MCF 10A (cell line): Measurements from ENCODE around the gene HTR1B. TPM values are rescaled to one million over a fixed set of nuclear protein-coding genes. Genes with fewer than 3 reads are reported as not detected.

Source experiments
- BruUV-seq: library from RNA; stranded (reverse); fragments of 400-500 nt; replicated peaks from 2 replicates; lab custom pipeline; 2021; lab: Mats Ljungman, UMichigan
- CTCF ChIA-PET: fragments of 300-600 bp; sonication (Branson Sonifier 250); formaldehyde crosslinking; extraction: SDS; loops from one replicate; lab custom pipeline; 2021; ENCODE audit warnings: antibody characterized with exemption, inconsistent platforms; lab: Yijun Ruan, JAX
- POLR2A ChIA-PET: fragments of 300-600, 350-650 bp; sonication (Branson Sonifier 250); formaldehyde crosslinking; extraction: SDS; loops from one replicate; lab custom pipeline; 2020; ENCODE audit warnings: antibody characterized with exemption, inconsistent platforms; lab: Yijun Ruan, JAX
- DNase-seq: peaks from one replicate; pipeline ENCODE4 v3.0.0-alpha.2; 2018; ENCODE audit not compliant: unreplicated experiment
- H3K27ac Mint-ChIP-seq: one replicate; pipeline ENCODE4 v1.8.0; 2022; ENCODE audit warnings: mild to moderate bottlenecking, low read depth, mixed read lengths; ENCODE audit not compliant: unreplicated experiment
- H3K27me3 Mint-ChIP-seq: one replicate; pipeline ENCODE4 v1.8.0; 2022; ENCODE audit warnings: mixed read lengths; ENCODE audit not compliant: insufficient read depth, unreplicated experiment
- H3K36me3 Mint-ChIP-seq: one replicate; pipeline ENCODE4 v1.8.0; 2022; ENCODE audit warnings: mild to moderate bottlenecking, moderate library complexity, mixed read lengths; ENCODE audit not compliant: insufficient read depth, unreplicated experiment
- H3K4me1 Mint-ChIP-seq: one replicate; pipeline ENCODE4 v1.8.0; 2022; ENCODE audit warnings: mixed read lengths; ENCODE audit not compliant: insufficient read depth, unreplicated experiment
- H3K4me3 Mint-ChIP-seq: one replicate; pipeline ENCODE4 v1.8.0; 2022; ENCODE audit warnings: mild to moderate bottlenecking, moderate library complexity, mixed read lengths; ENCODE audit not compliant: unreplicated experiment
- H3K9me3 Mint-ChIP-seq: one replicate; pipeline ENCODE4 v1.8.0; 2022; ENCODE audit warnings: mixed read lengths; ENCODE audit not compliant: unreplicated experiment
- CTCF ChIP-seq: fragments of 200-600 bp; IDR thresholded peaks from one replicate; pipeline ENCODE4 v1.8.0; 2022; ENCODE audit warnings: antibody characterized with exemption, mild to moderate bottlenecking; ENCODE audit not compliant: unreplicated experiment
- intact Hi-C: fragments of 100-400 bp; cut with micrococcal nuclease; formaldehyde crosslinking; loops from 2 replicates; pipeline ENCODE4 v1.14.1; 2022
- total RNA-seq: library from RNA; stranded (reverse); gene quantifications from 2 replicates; pipeline ENCODE4 v1.2.3, GENCODE V29; 2022

HTR1B gene
- total RNA-seq, 1 experiment from 2014 or later: not detected

- Mint-ChIP-seq H3K27ac (no peak overlapping the region), H3K9me3 (no peaks in the 10 kb centered on the region), H3K4me1 (peaks cover 16% of the 10 kb centered on the region), H3K27me3 (no peaks in the 10 kb centered on the region), H3K36me3 (peaks cover 5% of the 10 kb centered on the region), H3K4me3 (no peak overlapping the region)
- CTCF ChIA-PET: interaction anchor here (0.7 to 1.2 kb wide), 2 partner anchors 10 to 11 kb away, joined by 4 to 5 read pairs; no protein-coding TSS in a partner anchor
- no peak for DNase-seq
- POLR2A ChIA-PET: interaction anchor here (1.7 kb wide), 1 partner anchor 10 kb away, joined by 3 read pairs; no protein-coding TSS in a partner anchor
- no peak for TF ChIP-seq CTCF
- intact Hi-C loops: loop anchor here (5.0 to 10.0 kb wide), 4 partner anchors 87 to 757 kb away; no protein-coding TSS in a partner anchor
- BruUV-seq: no TSS peak
Observed at GRCh38 chr6:77454386-77454785, 8.9 kb downstream of the HTR1B start.

DNA sequence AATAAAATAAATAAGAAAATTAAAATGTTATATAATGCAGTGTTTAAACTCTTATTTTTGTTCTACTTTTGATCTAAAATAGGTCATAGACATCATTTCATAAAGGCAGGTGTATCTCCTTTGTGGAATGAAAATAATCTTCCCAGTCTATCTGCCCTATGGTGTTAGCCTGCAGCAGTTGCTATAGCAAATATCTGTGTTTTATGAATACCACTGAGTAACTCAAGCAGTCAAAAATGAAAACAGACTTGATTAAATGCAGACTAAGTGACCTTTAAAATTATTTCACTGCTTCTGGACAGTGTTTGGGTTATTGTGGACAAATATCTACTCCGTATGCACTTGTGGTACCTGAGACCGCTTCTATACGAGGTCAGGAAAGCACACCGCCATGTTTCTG is 11.8 kb downstream of the HTR1B start:
- TF ChIP-seq CTCF: no peak
- Mint-ChIP-seq H3K36me3 (peaks cover 5% of the 10 kb centered on the region), H3K9me3 (no peaks in the 10 kb centered on the region), H3K27ac (peak overlapping the region; percentile 12), H3K4me1 (peaks cover 17% of the 10 kb centered on the region), H3K4me3 (no peak overlapping the region), H3K27me3 (no peaks in the 10 kb centered on the region)
- BruUV-seq: no TSS peak
- POLR2A ChIA-PET: interaction anchor here (0.6 kb wide), 1 partner anchor 436 kb away, joined by 3 read pairs; no protein-coding TSS in a partner anchor
- no peak for DNase-seq
- CTCF ChIA-PET: interaction anchor here (0.6 to 1.0 kb wide), 2 partner anchors 767 to 1295 kb away, joined by 3 to 10 read pairs; no protein-coding TSS in a partner anchor
- intact Hi-C loops: loop anchor here (1.0 to 10.0 kb wide), 6 partner anchors 84 to 769 kb away; no protein-coding TSS in a partner anchor

DNA sequence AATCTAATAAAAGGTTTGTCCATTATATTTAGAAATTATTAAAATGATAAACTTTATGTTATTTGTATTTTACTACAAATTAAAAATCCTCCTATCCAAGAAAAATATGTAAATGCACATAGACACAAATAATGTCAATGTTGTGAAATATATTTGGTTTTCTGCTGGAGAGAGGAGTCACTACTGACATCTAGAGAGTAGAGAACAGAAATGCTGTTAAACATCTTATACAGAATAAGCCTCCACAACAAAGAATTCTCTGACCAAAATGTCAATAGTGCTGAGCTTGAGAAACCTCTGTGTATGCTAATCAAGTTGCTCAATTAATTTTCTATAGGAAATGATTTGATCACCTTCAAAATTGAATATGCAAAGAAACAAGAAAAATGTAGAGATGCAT is 12.4 kb downstream of the HTR1B start:
- H3K27me3 Mint-ChIP-seq: no peaks in the 10 kb centered on the region
- peaks cover 5% of the 10 kb centered on the region for H3K36me3 Mint-ChIP-seq
- H3K4me1 Mint-ChIP-seq: peaks cover 12% of the 10 kb centered on the region
- ChIA-PET CTCF (interaction anchor here (0.6 kb wide), 1 partner anchor 1294 kb away, joined by 3 read pairs; no protein-coding TSS in a partner anchor), POLR2A (interaction anchor here (0.6 kb wide), 1 partner anchor 436 kb away, joined by 3 read pairs; no protein-coding TSS in a partner anchor)
- peak; percentile 46 for DNase-seq
- no peak overlapping the region for H3K4me3 Mint-ChIP-seq
- TF ChIP-seq CTCF: peak; percentile 58
- H3K9me3 Mint-ChIP-seq: no peaks in the 10 kb centered on the region
- intact Hi-C loops: loop anchor here (1.0 to 10.0 kb wide), 6 partner anchors 84 to 769 kb away; no protein-coding TSS in a partner anchor
- BruUV-seq: no TSS peak
- H3K27ac Mint-ChIP-seq: peak overlapping the region; percentile 12

- no peak for DNase-seq
- POLR2A ChIA-PET: interaction anchor here (1.2 kb wide), 1 partner anchor 751 kb away, joined by 3 read pairs; no protein-coding TSS in a partner anchor
- CTCF ChIA-PET: interaction anchor here (0.6 to 1.4 kb wide), 3 partner anchors 160 to 1163 kb away, joined by 3 read pairs; no protein-coding TSS in a partner anchor
Observed at GRCh38 chr6:77448546-77448945, 14.7 kb downstream of the HTR1B start.

More at GRCh38 chr6:77448546-77448945, 14.7 kb downstream of the HTR1B start:
- H3K36me3 Mint-ChIP-seq: no peaks in the 10 kb centered on the region
- H3K9me3 Mint-ChIP-seq: no peaks in the 10 kb centered on the region
- BruUV-seq: no TSS peak
- intact Hi-C loops: no loop called here
- H3K27ac Mint-ChIP-seq: no peak overlapping the region
- no peak overlapping the region for H3K4me3 Mint-ChIP-seq
- no peaks in the 10 kb centered on the region for H3K27me3 Mint-ChIP-seq
- H3K4me1 Mint-ChIP-seq: peaks cover 11% of the 10 kb centered on the region
- TF ChIP-seq CTCF: no peak
